Endothelial cell of umbilical vein (primary cell): ENCODE measurements around the gene LIPA. TPM values are rescaled to one million over a fixed set of nuclear protein-coding genes. Genes with fewer than 3 reads are reported as not detected.

ENCODE experiments used
- BruUV-seq: library from RNA; stranded (reverse); fragments of 400-500 nt; replicated peaks from 2 replicates; lab custom pipeline; 2021; lab: Mats Ljungman, UMichigan
- CTCF ChIA-PET: fragments of 300-600, 350-600 bp; sonication (Branson Sonifier 250); formaldehyde crosslinking; loops from one replicate; lab custom pipeline; 2021; ENCODE audit warnings: antibody characterized with exemption, inconsistent platforms; lab: Charles Lee
- POLR2A ChIA-PET: fragments of 300-600, 350-600 bp; sonication (Branson Sonifier 250); formaldehyde crosslinking; loops from one replicate; lab custom pipeline; 2021; ENCODE audit warnings: antibody characterized with exemption, inconsistent platforms; lab: Charles Lee
- DNase-seq: peaks from one replicate; pipeline ENCODE4 v3.0.0-alpha.2; 2011; ENCODE audit warnings: low read depth, low spot score
- FAIRE-seq: peaks from 2 replicates; lab custom pipeline; 2011; peaks lifted over from hg19 to GRCh38; lab: Jason Lieb, UNC
- H2AFZ ChIP-seq: 2 replicates; pipeline ENCODE4 v1.6.0; 2012; ENCODE audit warnings: low read depth, low read length, control low read depth, inconsistent platforms
- H3K27ac ChIP-seq: 2 replicates; pipeline ENCODE4 v1.5.1; 2011; ENCODE audit warnings: low read depth, mild to moderate bottlenecking, control low read depth, low read length, moderate library complexity; ENCODE audit not compliant: insufficient read depth
- H3K27me3 ChIP-seq, 2 experiments: 2 replicates each; pipeline versions ENCODE4 v1.6.0 to v1.6.1; 2011; ENCODE audit warnings: low read length in 2 of 2, mixed read lengths in 1 of 2; ENCODE audit not compliant: control insufficient read depth in 2 of 2, insufficient read depth in 2 of 2
- H3K36me3 ChIP-seq, 2 experiments: 2 replicates in 1 of 2; 3 replicates in 1 of 2; pipeline ENCODE4 v1.5.1; 2011; ENCODE audit warnings: low read length in 2 of 2, mild to moderate bottlenecking in 1 of 2, moderate library complexity in 1 of 2; ENCODE audit not compliant: control insufficient read depth in 2 of 2, insufficient read depth in 2 of 2; ENCODE audit errors: extremely low read depth in 1 of 2
- H3K4me1 ChIP-seq: 3 replicates; pipeline ENCODE4 v1.5.1; 2011; ENCODE audit warnings: mild to moderate bottlenecking, low read length; ENCODE audit not compliant: control insufficient read depth, insufficient read depth; ENCODE audit errors: extremely low read depth
- H3K4me2 ChIP-seq: 2 replicates; pipeline ENCODE4 v1.6.1; 2011; ENCODE audit warnings: low read length, control low read depth, mixed read lengths; ENCODE audit not compliant: insufficient read depth
- H3K4me3 ChIP-seq, 3 experiments: fragments of 200-600 bp in 1 of 3; sonication (generic), shearing (Covaris generic) in 1 of 3; replicated peaks in 1 of 3; 2 replicates each; pipeline ENCODE4 v1.5.1; 2011 to 2016; ENCODE audit warnings: control low read depth in 3 of 3, low read length in 3 of 3, mild to moderate bottlenecking in 2 of 3, inconsistent platforms in 1 of 3, low read depth in 1 of 3, moderate library complexity in 1 of 3; ENCODE audit not compliant: insufficient read depth in 1 of 3
- H3K79me2 ChIP-seq: 2 replicates; pipeline ENCODE4 v1.6.0; 2012; ENCODE audit warnings: low read length, inconsistent platforms; ENCODE audit not compliant: control insufficient read depth, insufficient read depth
- H3K9ac ChIP-seq: replicated peaks from 2 replicates; pipeline ENCODE3; 2011; ENCODE audit warnings: low read length, control low read depth; ENCODE audit not compliant: insufficient read depth; ENCODE audit errors: extremely low read depth
- H3K9me1 ChIP-seq: replicated peaks from 3 replicates; pipeline ENCODE4 v1.6.0; 2011; ENCODE audit warnings: mild to moderate bottlenecking, low read length; ENCODE audit not compliant: control insufficient read depth, insufficient read depth; ENCODE audit errors: extremely low read depth
- H3K9me3 ChIP-seq: replicated peaks from 2 replicates; pipeline ENCODE4 v1.5.1; 2012; ENCODE audit warnings: low read length, inconsistent platforms; ENCODE audit not compliant: control insufficient read depth, insufficient read depth
- H4K20me1 ChIP-seq: replicated peaks from 2 replicates; pipeline ENCODE3; 2011; ENCODE audit warnings: mild to moderate bottlenecking, low read length; ENCODE audit not compliant: control insufficient read depth, insufficient read depth; ENCODE audit errors: extremely low read depth
- EZH2 ChIP-seq: IDR thresholded peaks from 2 replicates; pipeline ENCODE4 v1.6.1; 2012; ENCODE audit warnings: borderline replicate concordance, low read depth, mild to moderate bottlenecking, moderate library complexity, low read length, inconsistent platforms; ENCODE audit not compliant: severe bottlenecking
- FOS ChIP-seq: IDR thresholded peaks from 2 replicates; pipeline ENCODE4 v1.6.1; 2011; ENCODE audit warnings: mild to moderate bottlenecking, low read length, moderate library complexity, borderline replicate concordance; ENCODE audit not compliant: insufficient read depth
- GATA2 ChIP-seq: IDR thresholded peaks from 2 replicates; pipeline ENCODE4 v1.7.0; 2011; ENCODE audit warnings: low read depth, mild to moderate bottlenecking, moderate library complexity, mixed read lengths, low read length; ENCODE audit not compliant: insufficient read length, insufficient read depth
- JUN ChIP-seq: IDR thresholded peaks from 2 replicates; pipeline ENCODE4 v1.6.1; 2011; ENCODE audit warnings: borderline replicate concordance, low read depth; ENCODE audit not compliant: insufficient read length, insufficient read depth
- MYC ChIP-seq: IDR thresholded peaks from one replicate; pipeline ENCODE4 v1.6.1; 2011; ENCODE audit warnings: mild to moderate bottlenecking, low read depth, low read length
- POLR2AphosphoS5 ChIP-seq: IDR thresholded peaks from 2 replicates; pipeline ENCODE4 v1.6.1; 2012; ENCODE audit warnings: low read depth, mild to moderate bottlenecking, control low read depth, low read length, moderate library complexity; ENCODE audit not compliant: insufficient read depth
- dilution Hi-C: fragments of 300-500 bp; cut with MboI; formaldehyde crosslinking; loops from one replicate; pipeline ENCODE4 v1.15.0; 2019; ENCODE audit warnings: low sequenced_read_pairs; ENCODE audit not compliant: extremely low pct_ligation_motif_present
- intact Hi-C: fragments of 100-400 bp; cut with micrococcal nuclease; formaldehyde crosslinking; loops from one replicate; pipeline ENCODE4 v1.10.0; 2022
- polyA plus RNA-seq, 4 experiments: library from polyadenylated mRNA; depleted of rRNA in 3 of 4; stranded (reverse) in 3 of 4; unstranded in 1 of 4; fragments of >200 nt; gene quantifications; 2 replicates each; pipeline versions ENCODE4 v1.2.1 to v1.2.3, GENCODE V29; 2011 to 2012; ENCODE audit warnings: missing spikeins in 1 of 4
- total RNA-seq: library from RNA; stranded (reverse); gene quantifications from 2 replicates; pipeline ENCODE4 v1.2.3, GENCODE V29; 2021

LIPA gene
- total and polyA plus RNA-seq, 2 donors (not counting 3 experiments of a cell fraction or from before 2014, with no cell fraction given) = 24.0 to 41.1 TPM

- no peak for TF ChIP-seq GATA2
- TF ChIP-seq JUN = no peak
- TF ChIP-seq EZH2 = no peak
- ChIA-PET POLR2A (no interaction called here), CTCF (interaction anchor here (1.9 kb wide), 1 partner anchor 13 kb away, joined by 4 read pairs; no protein-coding TSS in a partner anchor)
- Histone ChIP-seq H3K4me1 (no peaks in the 10 kb centered on the region), H3K36me3 (no peaks in the 10 kb centered on the region), H3K27ac (no peak overlapping the region), H3K4me3 (no peak overlapping the region), H3K4me2 (no peak overlapping the region), H3K9ac (no peak overlapping the region), H3K9me3 (no peaks in the 10 kb centered on the region), H3K27me3 (no peaks in the 10 kb centered on the region), H3K9me1 (no peaks in the 10 kb centered on the region), H3K79me2 (no peaks in the 10 kb centered on the region), H4K20me1 (no peaks in the 10 kb centered on the region), H2AFZ (no peak overlapping the region)
- intact Hi-C loops = no loop called here
- BruUV-seq = no TSS peak
- FAIRE-seq = no peak
- DNase-seq = no peak
- dilution Hi-C loops = no loop called here
Measured at GRCh38 chr10:89236226-89236797, 15.3 kb downstream of the LIPA start.

DNA sequence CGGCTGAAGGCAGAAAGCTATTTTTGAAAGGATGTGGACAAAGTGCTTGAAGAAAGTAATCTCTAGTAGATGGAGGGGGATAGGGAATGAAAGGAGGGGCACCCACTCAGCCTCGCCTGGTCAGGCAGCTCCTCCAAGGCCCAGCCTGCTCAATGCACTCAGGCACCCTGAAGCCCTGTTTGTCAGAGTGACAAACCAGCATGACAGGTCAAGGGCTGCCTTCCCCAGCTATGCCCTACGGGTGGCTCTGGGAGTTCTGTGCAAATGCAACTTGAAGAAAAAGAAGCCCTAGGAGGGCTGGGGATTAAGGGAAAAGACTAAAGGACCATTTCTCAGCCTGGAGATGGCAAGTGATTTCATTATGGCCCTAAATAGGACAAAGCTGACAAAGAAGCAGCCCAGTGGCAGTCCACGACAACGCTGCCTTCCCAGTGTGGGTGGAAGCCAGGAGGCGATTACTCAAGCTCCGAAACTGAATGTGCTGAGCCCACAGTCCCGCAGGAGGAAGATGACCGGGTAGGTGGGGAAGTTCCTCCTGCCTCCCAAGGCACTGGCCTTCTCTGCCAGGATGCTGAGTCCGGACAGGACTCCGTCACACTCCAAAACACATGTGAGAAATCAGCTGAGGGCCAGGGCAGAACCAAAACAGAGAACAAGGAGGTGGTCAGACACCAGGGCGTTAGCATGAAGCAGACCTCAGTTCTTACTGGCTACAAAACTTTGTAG, 16.3 kb downstream of the LIPA start:
- Histone ChIP-seq H3K9ac (no peak overlapping the region), H3K9me3 (no peaks in the 10 kb centered on the region), H3K9me1 (no peaks in the 10 kb centered on the region), H3K27ac (no peak overlapping the region), H3K4me1 (no peaks in the 10 kb centered on the region), H3K79me2 (no peaks in the 10 kb centered on the region), H2AFZ (no peak overlapping the region), H3K27me3 (no peaks in the 10 kb centered on the region), H3K4me2 (no peak overlapping the region), H4K20me1 (no peaks in the 10 kb centered on the region), H3K36me3 (no peaks in the 10 kb centered on the region), H3K4me3 (no peak overlapping the region)
- no TSS peak for BruUV-seq
- intact Hi-C loops (no loop called here), dilution Hi-C loops (no loop called here)
- ChIA-PET POLR2A (no interaction called here), CTCF (interaction anchor here (1.8 kb wide), 1 partner anchor 9 kb away, joined by 4 read pairs; no protein-coding TSS in a partner anchor)
- TF ChIP-seq MYC = no peak
- TF ChIP-seq GATA2 = no peak
- no peak for TF ChIP-seq POLR2AphosphoS5
- no peak for TF ChIP-seq EZH2
- TF ChIP-seq FOS = no peak
- no peak for DNase-seq
- FAIRE-seq = no peak
